ENCODE data around the gene MFSD12.

DNA sequence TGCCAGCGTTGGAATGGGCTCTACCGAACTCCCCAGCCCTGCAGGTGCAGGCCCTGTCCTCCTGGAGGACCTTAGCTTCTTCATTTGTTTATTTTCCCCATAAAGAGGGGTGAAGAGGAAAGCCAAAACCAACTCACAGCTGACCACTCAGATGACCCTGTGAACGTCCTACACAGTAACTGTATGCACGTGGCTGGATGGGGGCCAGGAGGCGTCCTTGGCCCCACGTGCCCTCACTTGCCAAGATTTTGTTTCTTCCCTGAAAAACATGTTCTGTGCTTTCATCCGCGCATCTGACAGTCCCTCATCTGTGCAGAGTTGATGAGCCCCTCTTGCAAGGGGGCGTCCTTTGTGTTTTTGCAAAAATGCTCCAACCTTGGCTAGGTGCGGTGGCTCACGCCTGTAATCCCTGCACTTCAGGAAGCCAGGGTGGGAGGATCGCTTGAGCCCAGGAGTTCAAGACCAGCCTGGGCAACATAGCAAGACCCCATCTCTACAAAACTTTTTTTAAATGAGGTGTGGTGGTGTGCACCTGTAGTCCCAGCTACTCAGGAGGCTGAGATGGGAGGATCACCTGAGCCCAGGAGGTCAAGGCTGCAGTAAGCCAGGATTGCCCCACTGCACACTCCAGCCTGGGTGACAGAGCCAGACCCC lies 23.7 kb downstream of the MFSD12 start:
- TF ChIP-seq, protein P1, sequence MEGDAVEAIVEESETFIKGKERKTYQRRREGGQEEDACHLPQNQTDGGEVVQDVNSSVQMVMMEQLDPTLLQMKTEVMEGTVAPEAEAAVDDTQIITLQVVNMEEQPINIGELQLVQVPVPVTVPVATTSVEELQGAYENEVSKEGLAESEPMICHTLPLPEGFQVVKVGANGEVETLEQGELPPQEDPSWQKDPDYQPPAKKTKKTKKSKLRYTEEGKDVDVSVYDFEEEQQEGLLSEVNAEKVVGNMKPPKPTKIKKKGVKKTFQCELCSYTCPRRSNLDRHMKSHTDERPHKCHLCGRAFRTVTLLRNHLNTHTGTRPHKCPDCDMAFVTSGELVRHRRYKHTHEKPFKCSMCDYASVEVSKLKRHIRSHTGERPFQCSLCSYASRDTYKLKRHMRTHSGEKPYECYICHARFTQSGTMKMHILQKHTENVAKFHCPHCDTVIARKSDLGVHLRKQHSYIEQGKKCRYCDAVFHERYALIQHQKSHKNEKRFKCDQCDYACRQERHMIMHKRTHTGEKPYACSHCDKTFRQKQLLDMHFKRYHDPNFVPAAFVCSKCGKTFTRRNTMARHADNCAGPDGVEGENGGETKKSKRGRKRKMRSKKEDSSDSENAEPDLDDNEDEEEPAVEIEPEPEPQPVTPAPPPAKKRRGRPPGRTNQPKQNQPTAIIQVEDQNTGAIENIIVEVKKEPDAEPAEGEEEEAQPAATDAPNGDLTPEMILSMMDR (conservative IDR thresholded peaks at IDR 0.05; ENCODE audit: low read length): no peak
- TF ChIP-seq EZH2phosphoT487 (IDR thresholded peaks at IDR 0.05; ENCODE audit: borderline replicate concordance): no peak

Measured in Loucy (cell line).